Anterior cingulate cortex (tissue), 58 donors: ENCODE measurements around the gene RHBDF1.

Experiments
- DNase-seq, 58 donors: peaks; one replicate each; lab custom pipeline; 2025; lab: John Stamatoyannopoulos, UW

Gene RHBDF1

GRCh38 chr16:77273-77806 lies 4.9 kb upstream of the RHBDF1 start:
- DNase-seq, result peak in 17 of 58 donors; percentile 36 to 66 (median 54)

- DNase-seq, result peak in 14 of 58 donors; percentile 16 to 73 (median 28)
Measured at GRCh38 chr16:76535-77272, 4.3 kb upstream of the RHBDF1 start.

- DNase-seq, result peak in 2 of 58 donors; percentile 27 to 31
Measured at GRCh38 chr16:75580-76501, 3.4 kb upstream of the RHBDF1 start.

- DNase-seq, result no peak
Measured at GRCh38 chr16:74747-75334, 2.4 kb upstream of the RHBDF1 start.

GRCh38 chr16:74051-74746 lies 1.8 kb upstream of the RHBDF1 start:
- peak in 7 of 58 donors; percentile 29 to 47 (median 38) for DNase-seq

- DNase-seq, result peak in 12 of 58 donors; percentile 19 to 60 (median 38)
Measured at GRCh38 chr16:71540-72401, 660 bp downstream of the RHBDF1 start.

- no peak for DNase-seq
Measured at GRCh38 chr16:71210-71539, 1.3 kb downstream of the RHBDF1 start.

- DNase-seq, result no peak
Measured at GRCh38 chr16:69181-69580, 3.2 kb downstream of the RHBDF1 start.

- DNase-seq, result peak in 15 of 58 donors; percentile 20 to 75 (median 37)
Measured at GRCh38 chr16:67884-68789, 4.3 kb downstream of the RHBDF1 start.

- peak in 13 of 58 donors; percentile 21 to 53 (median 30) for DNase-seq
Measured at GRCh38 chr16:67183-67791, 5.1 kb downstream of the RHBDF1 start.

GRCh38 chr16:66309-67182 lies 5.9 kb downstream of the RHBDF1 start:
- DNase-seq, result no peak

GRCh38 chr16:65745-66144 lies 6.7 kb downstream of the RHBDF1 start:
- DNase-seq, result peak in 56 of 58 donors; percentile 22 to 89 (median 71)

- DNase-seq, result no peak
Measured at GRCh38 chr16:64914-65255, 7.5 kb downstream of the RHBDF1 start.

GRCh38 chr16:63998-64913 lies 8.2 kb downstream of the RHBDF1 start:
- DNase-seq, result no peak

GRCh38 chr16:63466-63865 lies 9.0 kb downstream of the RHBDF1 start:
- no peak for DNase-seq

- no peak for DNase-seq
Measured at GRCh38 chr16:62968-63391, 9.5 kb downstream of the RHBDF1 start.
